ENCODE measurements around the gene DPH5. TPM values are rescaled to one million over a fixed set of nuclear protein-coding genes. Genes with fewer than 3 reads are reported as not detected.
A peak's percentile ranks its signal among the peaks of the same experiment; 100 is the strongest.

DPH5 gene
- total and polyA plus RNA-seq, 2 of the 4 experiments (the other 2 are of a cell fraction) = 32.3 to 42.0 TPM

- Histone ChIP-seq H3K27ac (ENCODE audit: insufficient read depth, low read length) (no peak overlapping the region), H3K4me2 (ENCODE audit: low read depth, low read length) (no peak overlapping the region), H2BK20ac (ENCODE audit: low read depth, low read length) (no peak overlapping the region), H3K56ac (ENCODE audit: extremely low read depth, insufficient read depth, low read length) (no peak overlapping the region), H2AFZ (replicated peaks; ENCODE audit: low read length, poor library complexity) (no peak overlapping the region), H3K9me3 (ENCODE audit: control insufficient read depth, insufficient read depth, low read length) (no peaks in the 10 kb centered on the region), H2AK5ac (ENCODE audit: low read depth, low read length) (no peak overlapping the region; the same call in 1 of the 2 replicates), H2BK120ac (ENCODE audit: low read depth, low read length) (no peak overlapping the region), H4K8ac (ENCODE audit: low read depth in 2 of 2, low read length in 2 of 2) (no peak overlapping the region), H3K4me1 (ENCODE audit: control insufficient read depth, insufficient read depth, low read length) (peaks cover 10% of the 10 kb centered on the region; the same call in 1 of the 2 replicates), H4K91ac (ENCODE audit: insufficient read depth, low read depth, low read length) (no peak overlapping the region), H3K27me3 (ENCODE audit: control insufficient read depth, insufficient read depth, low read length) (no peaks in the 10 kb centered on the region), H3K36me3 (ENCODE audit: control insufficient read depth, insufficient read depth, low read length) (peaks cover 4% of the 10 kb centered on the region), H3K4me3 (ENCODE audit: insufficient read depth, low read depth, low read length) (no peak overlapping the region), H2BK5ac (ENCODE audit: low read depth, low read length, poor library complexity, severe bottlenecking) (no peak overlapping the region), H4K20me1 (ENCODE audit: insufficient read depth, low read length) (no peaks in the 10 kb centered on the region), H3K9ac (ENCODE audit: low read depth, low read length) (no peak overlapping the region), H2AK9ac (replicated peaks; ENCODE audit: low read depth, low read length, poor library complexity) (no peak overlapping the region), H3K9me1 (ENCODE audit: insufficient read depth, low read length) (peaks cover 7% of the 10 kb centered on the region; the same call in 1 of the 2 replicates), H4K5ac (ENCODE audit: low read depth, low read length) (no peak overlapping the region), H3K23ac (ENCODE audit: low read depth, low read length) (no peak overlapping the region), H3K18ac (ENCODE audit: low read depth, low read length) (0 out of 2 replicates have a peak overlapping the region, but pooled peaks have one; percentile 5), H2BK15ac (ENCODE audit: low read depth, low read length) (no peak overlapping the region), H3K14ac (replicated peaks; ENCODE audit: low read depth, low read length) (0 out of 2 replicates have a peak overlapping the region, but pooled peaks have one; percentile 4), H3K4ac (ENCODE audit: low read depth, low read length) (no peak overlapping the region), H3K79me1 (ENCODE audit: low read depth in 1 of 2, low read length in 2 of 2) (0 out of 4 replicates have a peak, but pooled peaks cover 0 to 8% of the 10 kb centered on the region in 2 experiments)
- DNase-seq = peak; percentile 47
- no CpG with 5 or more reads among the region's 2 CpGs for WGBS, 2 experiments (ENCODE audit: extremely low coverage in 2 of 2, insufficient read length in 1 of 2)
- BruUV-seq (replicated peaks) = no TSS peak
- ATAC-seq (ENCODE audit: low read depth) = peak; percentile 22; the same call in 1 of the 2 replicates
- ChIA-PET CTCF (no interaction called here), POLR2A (ENCODE audit: unreplicated experiment) (no interaction called here)
- intact Hi-C loops (cut with micrococcal nuclease) = no loop called here
- in situ Hi-C loops (cut with MboI; ENCODE audit: low sequenced_read_pairs) = no loop called here
- no peak for TF ChIP-seq NFE2L2 (IDR thresholded peaks at IDR 0.05; ENCODE audit: low read depth, low read length)
- no peak for TF ChIP-seq RCOR1 (IDR thresholded peaks at IDR 0.05; ENCODE audit: insufficient replicate concordance, low read length)
- TF ChIP-seq CTCF (conservative IDR thresholded peaks at IDR 0.05; ENCODE audit: low read depth, low read length) = no peak
- no peak for TF ChIP-seq ELK1 (IDR thresholded peaks at IDR 0.05; ENCODE audit: borderline replicate concordance, low read depth, low read length)
- no peak for TF ChIP-seq FOS (IDR thresholded peaks at IDR 0.05; ENCODE audit: low read depth, low read length)
- no peak for TF ChIP-seq CHD1 (IDR thresholded peaks at IDR 0.05; ENCODE audit: low read depth, low read length)
- TF ChIP-seq SMC3 (IDR thresholded peaks at IDR 0.05; ENCODE audit: low read depth, low read length) = no peak
- TF ChIP-seq RFX5 (IDR thresholded peaks at IDR 0.05; ENCODE audit: low read depth, low read length) = no peak
- TF ChIP-seq USF2 (IDR thresholded peaks at IDR 0.05; ENCODE audit: low read depth, low read length) = no peak
- TF ChIP-seq RAD21 (IDR thresholded peaks at IDR 0.05; ENCODE audit: low read length) = no peak
- no peak for TF ChIP-seq CEBPB (IDR thresholded peaks at IDR 0.05; ENCODE audit: low read depth, low read length)
- no peak for TF ChIP-seq MXI1 (IDR thresholded peaks at IDR 0.05; ENCODE audit: borderline replicate concordance, low read depth, low read length)
- no peak for TF ChIP-seq BHLHE40 (IDR thresholded peaks at IDR 0.05; ENCODE audit: low read depth, low read length)
- no peak for TF ChIP-seq MAFK (IDR thresholded peaks at IDR 0.05; ENCODE audit: low read depth, low read length)
- TF ChIP-seq MAZ (IDR thresholded peaks at IDR 0.05; ENCODE audit: borderline replicate concordance, low read depth, low read length) = no peak
- TF ChIP-seq POLR2A (IDR thresholded peaks at IDR 0.05; ENCODE audit: low read depth, low read length) = no peak
- dilution Hi-C loops (cut with HindIII; ENCODE audit: low sequenced_read_pairs, unreplicated experiment) = no loop called here
Measured at GRCh38 chr1:101002551-101002950, 23.0 kb downstream of the DPH5 start.
